A673 (cell line): ENCODE measurements around the gene SLC16A4. TPM values are rescaled to one million over a fixed set of nuclear protein-coding genes. Genes with fewer than 3 reads are reported as not detected.

Source experiments
- BruUV-seq: library from RNA; stranded (reverse); fragments of 400-500 nt; replicated peaks from 2 replicates; lab custom pipeline; 2021; lab: Mats Ljungman, UMichigan
- CTCF ChIA-PET: fragments of 300-600 bp; sonication (Branson Sonifier 250); formaldehyde crosslinking; loops from one replicate; lab custom pipeline; 2022; ENCODE audit warnings: antibody characterized with exemption; lab: Charles Lee
- POLR2A ChIA-PET: fragments of 300-600 bp; sonication (Branson Sonifier 250); formaldehyde crosslinking; loops from one replicate; lab custom pipeline; 2022; ENCODE audit warnings: antibody characterized with exemption; ENCODE audit not compliant: low non-redundant PET; lab: Charles Lee
- DNase-seq: peaks from one replicate; pipeline ENCODE4 v3.0.0-alpha.2; 2015; ENCODE audit warnings: low spot score
- H3K27ac ChIP-seq: fragments of 200-600 bp; sonication (generic); 2 replicates; pipeline ENCODE4 v1.5.1; 2016; ENCODE audit warnings: mixed run types, low read depth, mild to moderate bottlenecking, mixed read lengths, antibody characterized with exemption, low read length; ENCODE audit not compliant: poor library complexity, severe bottlenecking
- H3K27me3 ChIP-seq: fragments of 200-600 bp; sonication (generic); replicated peaks from 2 replicates; pipeline ENCODE4 v1.6.1; 2017; ENCODE audit warnings: mixed run types, low read depth, mild to moderate bottlenecking, mixed read lengths, antibody characterized with exemption, low read length; ENCODE audit not compliant: insufficient read depth, poor library complexity
- H3K36me3 ChIP-seq: fragments of 200-600 bp; sonication (generic); 2 replicates; pipeline ENCODE4 v1.6.1; 2016; ENCODE audit warnings: mixed run types, mild to moderate bottlenecking, mixed read lengths, antibody characterized with exemption, low read length; ENCODE audit not compliant: insufficient read depth, poor library complexity, severe bottlenecking
- H3K4me1 ChIP-seq: fragments of 200-600 bp; sonication (generic); 2 replicates; pipeline ENCODE4 v1.6.1; 2017; ENCODE audit warnings: mixed run types, mild to moderate bottlenecking, mixed read lengths, antibody characterized with exemption, low read length; ENCODE audit not compliant: insufficient read depth, poor library complexity, severe bottlenecking
- H3K4me3 ChIP-seq: fragments of 200-600 bp; sonication (generic); 2 replicates; pipeline ENCODE4 v1.5.1; 2016; ENCODE audit warnings: low read depth, mixed run types, mild to moderate bottlenecking, mixed read lengths, low read length; ENCODE audit not compliant: poor library complexity, severe bottlenecking
- H3K9me3 ChIP-seq: fragments of 200-600 bp; sonication (generic); 2 replicates; pipeline ENCODE4 v1.6.1; 2016; ENCODE audit warnings: mixed run types, low read depth, mild to moderate bottlenecking, mixed read lengths, antibody characterized with exemption, low read length; ENCODE audit not compliant: poor library complexity, severe bottlenecking
- EZH2 ChIP-seq: fragments of 200-600 bp; sonication (generic); IDR thresholded peaks from 2 replicates; pipeline ENCODE4 v1.6.1; 2017; ENCODE audit warnings: borderline replicate concordance, low read depth, mild to moderate bottlenecking, mixed read lengths, antibody characterized with exemption, low read length; ENCODE audit not compliant: poor library complexity, severe bottlenecking
- intact Hi-C: fragments of 100-400 bp; cut with micrococcal nuclease; formaldehyde crosslinking; loops from one replicate; pipeline ENCODE4 v1.10.0; 2022; ENCODE audit not compliant: unreplicated experiment
- total RNA-seq: library from RNA; stranded (reverse); gene quantifications from 2 replicates; pipeline ENCODE4 v1.2.3, GENCODE V29; 2021
- TF ChIP-seq, protein P1 (sequence below): fragments of 300-800, 200-600 bp; sonication (generic); conservative IDR thresholded peaks from 2 replicates; pipeline ENCODE4 v1.5.1; 2017; ENCODE audit warnings: low read depth, mild to moderate bottlenecking, antibody characterized with exemption, low read length, moderate library complexity, mixed read lengths

Gene SLC16A4
- total RNA-seq, 1 experiment from 2014 or later, result 0.60 TPM

DNA sequence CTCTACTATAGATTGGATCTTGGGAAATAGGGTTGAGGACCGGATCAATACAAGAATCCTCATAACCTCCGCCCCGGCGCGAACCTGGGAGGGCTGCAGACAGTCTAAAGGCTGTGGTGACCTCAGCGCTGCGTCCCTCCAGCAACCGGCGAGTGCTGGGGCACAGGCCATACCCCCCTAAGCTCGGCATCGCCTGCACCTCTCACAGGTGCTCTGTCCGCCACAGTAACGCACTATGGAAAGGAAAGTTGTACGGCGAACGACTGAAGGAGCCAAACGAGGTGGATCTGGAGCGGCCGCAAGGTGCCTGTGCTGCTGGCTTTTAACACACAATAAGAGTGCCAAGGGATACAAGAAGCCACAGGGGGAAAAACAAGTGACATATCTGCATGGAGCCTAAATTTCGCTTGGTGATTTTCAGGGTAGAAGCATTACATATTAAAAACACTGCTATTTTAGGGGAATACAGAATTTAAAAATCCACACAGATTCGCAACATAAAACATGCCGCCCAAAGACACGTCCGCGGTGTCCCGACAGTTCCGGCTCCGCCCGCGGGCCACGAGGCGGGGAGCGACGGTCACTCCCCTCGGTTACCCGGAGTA, 53.0 kb downstream of the SLC16A4 start:
- CTCF ChIA-PET, result interaction anchor here (1.3 kb wide), 1 partner anchor 130 kb away, joined by 5 read pairs; no protein-coding TSS in a partner anchor
- peak overlapping the region; percentile 98 for H3K27ac ChIP-seq
- H3K27me3 ChIP-seq, result no peaks in the 10 kb centered on the region
- POLR2A ChIA-PET, result no interaction called here
- BruUV-seq, result TSS peak; percentile 71
- no peaks in the 10 kb centered on the region for H3K9me3 ChIP-seq
- no peak for TF ChIP-seq EZH2
- intact Hi-C loops, result loop anchor here (2.0 kb wide), 1 partner anchor 69 kb away; the partner anchor contains the start of gene LAMTOR5
- DNase-seq, result no peak
- peak overlapping the region; percentile 75 for H3K4me3 ChIP-seq
- peaks cover 25% of the 10 kb centered on the region for H3K4me1 ChIP-seq
- peaks cover 26% of the 10 kb centered on the region for H3K36me3 ChIP-seq

DNA sequence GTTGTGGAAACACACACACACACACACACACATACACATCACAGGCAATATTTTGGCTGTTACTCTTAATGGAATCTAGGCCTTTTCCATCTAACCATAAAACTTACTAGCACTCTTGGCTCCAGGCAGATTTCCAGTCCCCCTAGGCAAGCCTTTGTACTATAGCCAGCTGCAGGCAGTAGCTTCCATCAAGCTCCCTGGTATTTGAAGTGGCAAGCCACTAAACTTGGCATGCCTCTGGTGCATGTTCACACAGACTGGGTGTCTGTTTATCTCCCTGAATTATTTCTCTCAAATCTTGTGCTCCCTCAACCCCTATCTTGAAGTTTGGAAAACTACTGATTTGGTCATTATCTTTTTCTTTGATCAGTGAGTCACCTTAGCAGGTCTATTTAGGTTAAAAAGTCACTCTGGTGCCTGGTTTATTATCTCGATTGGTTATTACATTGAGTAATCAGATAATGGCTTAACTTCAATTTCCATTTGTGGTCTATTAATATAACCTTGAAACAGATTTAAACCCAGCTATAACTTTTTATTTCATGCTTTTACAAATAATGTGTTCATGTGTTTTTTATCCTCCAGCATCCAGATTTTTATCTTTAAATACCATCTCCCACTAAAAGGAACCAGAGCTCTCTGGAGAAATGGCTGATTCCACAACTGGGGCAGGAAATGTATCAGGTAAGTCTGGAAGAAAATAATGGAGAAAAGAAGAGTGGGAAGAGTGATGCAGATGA, 54.4 kb downstream of the SLC16A4 start:
- H3K4me3 ChIP-seq, result no peak overlapping the region

DNA sequence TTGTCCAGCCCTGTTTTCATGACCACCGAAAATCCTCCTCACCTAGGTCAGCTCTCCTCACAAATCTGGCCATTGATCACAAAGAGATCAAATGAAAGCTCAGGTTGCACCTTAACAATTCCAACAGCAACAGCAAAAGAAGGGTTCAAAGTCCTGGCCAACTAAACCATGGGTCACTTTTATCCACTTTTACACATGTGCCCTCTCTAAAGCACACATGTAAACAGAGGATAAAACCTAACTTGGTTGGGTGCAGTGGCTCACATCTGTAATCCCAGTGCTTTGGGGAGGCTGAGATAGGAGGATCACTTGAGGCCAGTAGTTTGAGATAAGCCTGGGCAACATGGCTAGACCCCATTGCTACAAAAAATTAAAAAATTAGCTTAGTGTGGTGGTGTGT, 55.6 kb downstream of the SLC16A4 start:
- no TSS peak for BruUV-seq
- ChIA-PET POLR2A (no interaction called here), CTCF (no interaction called here)
- TF ChIP-seq EZH2, result no peak
- TF ChIP-seq, protein P1, sequence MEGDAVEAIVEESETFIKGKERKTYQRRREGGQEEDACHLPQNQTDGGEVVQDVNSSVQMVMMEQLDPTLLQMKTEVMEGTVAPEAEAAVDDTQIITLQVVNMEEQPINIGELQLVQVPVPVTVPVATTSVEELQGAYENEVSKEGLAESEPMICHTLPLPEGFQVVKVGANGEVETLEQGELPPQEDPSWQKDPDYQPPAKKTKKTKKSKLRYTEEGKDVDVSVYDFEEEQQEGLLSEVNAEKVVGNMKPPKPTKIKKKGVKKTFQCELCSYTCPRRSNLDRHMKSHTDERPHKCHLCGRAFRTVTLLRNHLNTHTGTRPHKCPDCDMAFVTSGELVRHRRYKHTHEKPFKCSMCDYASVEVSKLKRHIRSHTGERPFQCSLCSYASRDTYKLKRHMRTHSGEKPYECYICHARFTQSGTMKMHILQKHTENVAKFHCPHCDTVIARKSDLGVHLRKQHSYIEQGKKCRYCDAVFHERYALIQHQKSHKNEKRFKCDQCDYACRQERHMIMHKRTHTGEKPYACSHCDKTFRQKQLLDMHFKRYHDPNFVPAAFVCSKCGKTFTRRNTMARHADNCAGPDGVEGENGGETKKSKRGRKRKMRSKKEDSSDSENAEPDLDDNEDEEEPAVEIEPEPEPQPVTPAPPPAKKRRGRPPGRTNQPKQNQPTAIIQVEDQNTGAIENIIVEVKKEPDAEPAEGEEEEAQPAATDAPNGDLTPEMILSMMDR, result no peak
- no peaks in the 10 kb centered on the region for H3K27me3 ChIP-seq
- no peak overlapping the region for H3K27ac ChIP-seq
- H3K36me3 ChIP-seq, result peaks cover under 1% of the 10 kb centered on the region
- intact Hi-C loops, result no loop called here
- no peak overlapping the region for H3K4me3 ChIP-seq
- H3K9me3 ChIP-seq, result no peaks in the 10 kb centered on the region
- peaks cover 7% of the 10 kb centered on the region for H3K4me1 ChIP-seq
- DNase-seq, result no peak

More for the DNA sequence above, 54.4 kb downstream of the SLC16A4 start:
- no peak for TF ChIP-seq EZH2
- TF ChIP-seq, protein P1, result no peak
- DNase-seq, result no peak
- Histone ChIP-seq H3K4me1 (peaks cover 15% of the 10 kb centered on the region), H3K36me3 (peaks cover 13% of the 10 kb centered on the region), H3K27me3 (no peaks in the 10 kb centered on the region), H3K27ac (peak overlapping the region; percentile 98), H3K9me3 (no peaks in the 10 kb centered on the region)
- BruUV-seq, result no TSS peak
- ChIA-PET POLR2A (no interaction called here), CTCF (no interaction called here)
- intact Hi-C loops, result no loop called here

DNA sequence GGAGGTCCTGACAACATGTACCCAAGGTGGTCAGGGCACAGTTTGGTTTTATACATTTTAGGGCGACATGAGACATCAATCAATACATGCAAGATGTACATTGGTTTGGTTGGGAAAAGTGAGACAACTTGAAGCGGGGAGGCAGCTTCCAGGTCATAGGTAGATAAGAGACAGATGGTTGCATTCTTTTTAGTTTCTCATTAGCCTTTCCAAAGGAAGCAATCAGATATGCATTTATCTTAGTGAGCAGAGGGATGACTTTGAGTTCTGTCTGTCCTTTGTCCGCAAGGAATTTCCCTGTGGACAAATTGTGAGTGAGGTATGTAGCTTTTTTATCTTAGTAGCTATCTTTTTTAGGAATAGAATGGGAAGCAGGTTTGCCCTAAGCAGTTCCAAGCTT, 62.1 kb downstream of the SLC16A4 start:
- DNase-seq, result no peak
- intact Hi-C loops, result no loop called here
- POLR2A ChIA-PET, result no interaction called here

More for the DNA sequence above, 62.1 kb downstream of the SLC16A4 start:
- no TSS peak for BruUV-seq
- H3K36me3 ChIP-seq, result no peaks in the 10 kb centered on the region
- no peak for TF ChIP-seq EZH2
- TF ChIP-seq, protein P1, result no peak
- CTCF ChIA-PET, result no interaction called here
- no peaks in the 10 kb centered on the region for H3K9me3 ChIP-seq
- no peak overlapping the region for H3K4me3 ChIP-seq
- H3K4me1 ChIP-seq, result no peaks in the 10 kb centered on the region
- no peak overlapping the region for H3K27ac ChIP-seq
- H3K27me3 ChIP-seq, result no peaks in the 10 kb centered on the region
